NCI-H2081 treated with DMSO at 0.1 percent for 48 hours (cell line): ENCODE results near the gene KRT75.
"Not testable (repeated sequence)": the region's sequence is repeated elsewhere in the genome, so short reads cannot be mapped to it uniquely, and the experiment has no call there.

Source experiments
- DNase-seq: peaks from one replicate; lab custom pipeline; 2025; lab: John Stamatoyannopoulos, UW

The KRT75 gene

DNA sequence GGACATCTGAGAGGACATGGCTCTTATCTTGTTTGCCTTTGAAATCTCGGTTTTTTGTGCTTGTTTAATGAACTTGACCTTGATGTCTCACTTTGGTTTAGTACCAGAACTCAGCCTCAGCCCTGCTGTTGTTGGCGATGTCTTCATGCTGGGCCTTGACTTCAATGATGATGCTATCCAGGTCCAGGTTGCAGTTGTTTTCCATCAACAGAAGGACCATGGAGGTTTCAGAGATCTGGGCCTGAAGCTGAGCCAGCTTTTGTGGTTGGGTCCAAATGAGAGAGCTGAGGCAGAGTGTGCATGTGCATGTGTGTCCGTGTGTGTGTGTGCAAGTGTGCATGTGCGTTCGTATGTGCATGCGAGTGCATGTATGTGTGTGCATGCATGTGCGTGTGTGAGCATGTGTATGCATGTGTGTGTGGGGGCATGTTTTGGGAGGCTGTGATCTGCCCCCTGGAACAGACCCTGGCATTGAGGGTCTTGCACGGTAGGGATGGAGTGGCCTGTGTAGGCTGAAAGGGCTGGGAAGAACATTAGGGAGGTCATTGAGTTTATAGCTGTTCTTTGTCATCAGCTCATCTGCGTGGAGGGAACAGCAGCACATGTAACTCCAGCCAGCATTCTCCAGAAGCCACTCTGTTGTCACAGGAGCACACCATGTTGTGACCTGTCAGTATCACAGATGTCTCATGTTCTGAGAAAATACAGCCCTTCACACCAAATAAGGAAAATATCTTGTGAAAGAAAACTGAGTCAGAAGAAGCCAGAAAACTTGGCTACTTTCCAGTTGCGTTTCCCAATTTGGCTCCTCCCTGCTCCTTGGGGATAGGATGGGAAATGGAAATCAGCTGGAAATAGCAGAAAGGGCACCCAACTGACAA, 18.1 kb downstream of the KRT75 start:
- no peak for DNase-seq

DNA sequence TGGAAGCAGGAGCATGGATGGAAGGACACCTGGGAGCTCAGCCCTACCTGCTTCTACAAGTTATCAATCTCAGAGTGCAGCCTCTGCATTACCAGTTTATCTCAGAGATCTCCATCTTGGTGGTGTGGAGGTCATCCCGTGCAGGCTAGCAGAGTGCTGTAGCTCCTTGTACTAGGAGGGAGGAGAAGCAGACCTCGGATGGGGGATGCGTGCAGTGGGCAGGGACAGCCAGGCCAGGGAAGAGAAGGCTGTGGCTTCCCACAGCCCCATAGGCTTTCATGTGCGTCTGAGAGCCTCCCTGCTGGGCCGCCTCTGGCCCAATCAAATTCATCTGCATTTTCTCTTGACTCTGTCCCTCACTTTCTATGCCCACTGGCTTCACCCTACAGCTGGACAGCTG, 19.2 kb downstream of the KRT75 start:
- no peak for DNase-seq

DNA sequence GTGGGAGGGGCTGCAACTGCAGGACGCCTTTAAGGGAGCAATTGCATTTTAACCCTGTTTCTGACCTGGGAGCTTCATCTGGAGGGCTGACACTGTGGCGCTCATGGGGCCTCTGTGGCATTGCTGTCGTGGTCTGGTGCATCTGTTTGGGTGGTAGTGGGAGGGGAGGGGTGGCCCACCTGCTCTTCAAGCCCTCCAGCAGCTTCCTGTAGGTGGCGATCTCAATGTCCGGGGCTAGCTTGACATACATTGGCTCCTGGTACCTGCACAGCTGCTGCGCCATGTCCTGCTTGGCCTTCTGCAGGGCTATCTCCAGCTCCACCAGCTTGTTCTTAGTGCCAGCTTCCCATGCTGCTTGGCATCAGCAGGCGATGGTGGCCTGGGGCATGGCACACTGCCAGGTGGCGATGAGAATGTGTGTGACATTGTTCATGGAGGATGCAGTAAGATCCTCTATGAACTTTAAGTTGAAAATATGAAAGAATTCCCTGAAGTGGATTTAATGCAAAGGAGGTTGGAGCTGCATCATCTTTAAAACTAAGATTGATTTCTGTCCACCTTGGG, 20.3 kb downstream of the KRT75 start:
- no peak for DNase-seq

DNA sequence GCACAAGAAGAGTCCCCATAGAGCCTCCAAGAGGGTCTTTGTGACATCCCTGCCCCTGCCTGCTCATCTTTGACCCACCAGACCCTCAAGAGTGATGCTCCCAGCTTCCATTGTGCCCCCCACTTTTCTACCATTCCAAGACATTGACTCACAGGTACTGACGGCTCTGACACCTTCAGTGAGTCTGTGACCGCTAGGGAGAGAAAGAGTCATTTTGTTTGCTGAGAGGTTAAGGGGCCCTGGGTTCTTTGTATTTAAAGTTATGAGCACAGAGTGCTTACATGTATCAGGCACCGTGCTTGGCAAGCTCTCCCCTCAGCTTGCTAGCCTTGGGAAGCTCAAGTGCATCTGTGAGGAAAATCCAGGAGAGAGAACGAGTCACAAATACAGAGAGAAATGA, 21.0 kb downstream of the KRT75 start:
- DNase-seq: no peak

DNA sequence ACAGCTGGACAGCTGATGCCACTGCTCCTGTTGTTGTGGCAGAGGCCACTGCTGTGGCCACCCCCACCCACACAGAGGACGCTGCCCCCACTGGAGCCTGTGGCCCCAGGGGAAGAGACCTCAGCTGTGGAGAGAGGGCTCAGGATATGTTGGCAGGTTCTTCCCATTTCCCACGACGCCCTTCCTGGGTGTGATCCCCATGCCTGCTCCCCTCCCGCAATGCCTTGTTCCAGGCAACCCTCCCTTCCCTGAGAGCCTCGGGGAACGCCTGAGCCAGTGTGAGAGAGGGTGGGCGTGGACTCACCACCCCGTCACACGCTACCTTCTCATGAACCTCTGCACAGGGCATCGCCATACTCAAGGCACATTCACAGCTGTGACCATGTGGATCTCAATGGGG, 22.4 kb downstream of the KRT75 start:
- no peak for DNase-seq

DNA sequence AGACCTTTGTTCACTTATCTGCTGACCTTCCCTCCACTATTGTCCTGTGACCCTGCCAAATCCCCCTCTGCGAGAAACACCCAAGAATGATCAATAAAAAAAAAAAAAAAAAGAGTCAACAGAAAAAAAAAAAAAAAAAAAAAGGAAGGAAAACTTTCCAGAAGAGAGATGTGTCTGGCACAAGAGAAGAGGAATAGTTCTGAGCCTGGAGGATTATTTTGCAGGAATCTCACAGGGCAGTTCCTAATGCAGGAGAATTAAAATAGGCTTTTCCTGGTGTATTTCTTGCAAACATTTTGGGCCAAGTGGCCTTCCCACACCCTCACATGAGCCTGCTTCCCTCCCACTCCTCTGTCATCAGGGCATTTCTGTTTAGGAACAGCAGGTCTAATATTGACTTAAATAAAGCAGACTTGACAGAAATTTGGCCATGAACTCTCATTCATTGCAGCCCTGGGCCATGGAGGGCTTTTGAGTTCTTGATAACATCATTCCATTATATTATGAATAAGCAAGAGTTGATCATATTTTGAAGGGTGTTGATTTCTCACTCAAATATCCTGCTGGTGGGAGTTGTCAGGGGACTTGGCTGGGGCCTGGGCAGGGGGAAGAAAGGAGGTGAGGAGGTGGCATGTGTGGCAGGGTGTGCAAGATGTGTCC, 23.5 kb downstream of the KRT75 start:
- not testable (repeated sequence) for DNase-seq

DNA sequence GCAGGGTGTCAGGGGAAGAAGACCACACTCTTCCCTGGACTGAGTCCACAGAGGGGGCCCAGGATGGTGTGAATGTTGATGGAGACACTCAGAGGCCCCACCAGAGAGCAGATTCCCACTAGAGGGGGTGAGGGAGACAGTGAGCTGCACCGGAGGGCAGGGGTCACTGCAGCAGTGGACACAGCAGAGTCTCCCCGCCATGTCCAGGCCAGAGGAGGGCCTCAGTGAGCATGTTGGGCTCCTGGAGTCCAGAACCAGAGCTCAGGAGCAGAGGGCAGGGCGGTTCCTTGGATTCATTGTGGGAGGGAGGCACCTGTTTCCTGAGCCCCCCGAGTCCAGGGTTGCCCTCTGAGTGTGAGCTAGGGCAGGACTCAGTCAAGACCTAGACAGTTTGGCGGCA, 26.3 kb downstream of the KRT75 start:
- DNase-seq: no peak

DNA sequence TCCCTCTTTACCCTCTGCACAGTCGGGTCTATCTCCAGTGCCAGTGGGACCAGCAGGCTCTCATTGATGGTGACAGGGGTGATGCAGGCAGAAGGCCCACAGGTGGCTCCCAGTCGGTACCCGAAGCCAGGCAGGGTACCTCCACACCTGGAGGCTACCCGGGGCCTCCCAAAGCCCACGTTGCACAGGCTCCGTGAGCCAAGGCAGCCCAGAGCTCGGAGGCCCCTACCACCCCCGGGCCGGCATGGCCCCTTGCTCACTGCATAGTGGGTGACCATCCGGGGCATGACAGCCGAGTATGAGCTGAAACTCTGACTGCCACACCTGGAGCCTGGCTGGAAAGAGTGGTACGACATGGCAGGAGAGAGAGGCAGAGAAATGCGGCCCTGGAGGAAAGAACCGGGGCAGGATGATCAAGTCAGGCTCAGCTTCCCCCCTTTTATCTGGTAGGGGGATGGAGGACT, 28.2 kb downstream of the KRT75 start, which contains the start of gene KRT82:
Gene KRT82, minus strand, starts transcription at position 414 of the 464 bp plus-strand sequence. Its CDS starts 58 bp downstream, at position 356.
- DNase-seq: no peak

DNA sequence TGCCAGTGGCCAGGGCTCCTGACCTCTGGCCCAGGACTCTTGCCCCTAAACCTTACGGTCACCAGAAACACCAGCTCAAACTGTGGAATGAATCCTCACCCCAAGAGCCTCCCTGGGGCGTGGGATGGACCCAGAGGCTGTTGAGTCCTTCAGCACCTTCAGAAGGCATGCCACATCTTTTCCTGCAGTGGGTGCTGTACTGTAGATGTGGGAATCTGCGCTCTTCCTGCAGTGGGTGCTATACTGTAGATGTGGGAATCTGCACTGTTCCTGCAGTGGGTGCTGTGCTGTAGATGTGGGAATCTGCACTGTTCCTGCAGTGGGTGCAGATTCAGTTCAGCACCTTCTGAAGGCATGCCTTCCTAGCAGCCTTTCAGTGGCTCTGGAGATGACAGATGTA, 29.2 kb downstream of the KRT75 start:
- no peak for DNase-seq

DNA sequence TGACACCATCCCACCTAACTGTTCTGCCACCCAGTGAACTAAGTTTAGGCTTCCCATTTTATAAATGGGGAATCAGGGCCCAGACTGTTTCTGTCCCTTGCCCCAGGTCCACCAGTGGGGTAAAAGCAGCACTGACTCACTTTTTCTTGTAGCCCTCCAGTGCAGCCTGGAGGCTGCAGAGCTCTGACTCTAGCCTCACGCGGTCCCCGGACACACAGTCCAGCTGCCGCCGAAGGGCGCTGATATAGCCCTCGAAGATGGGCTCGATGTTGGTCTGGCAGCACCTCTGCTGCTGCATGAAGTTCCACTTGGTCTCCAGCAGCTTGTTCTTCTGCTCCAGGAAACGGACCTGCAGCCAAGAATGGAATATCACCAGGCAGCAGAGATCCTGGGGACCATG, 30.6 kb downstream of the KRT75 start:
- no peak for DNase-seq

DNA sequence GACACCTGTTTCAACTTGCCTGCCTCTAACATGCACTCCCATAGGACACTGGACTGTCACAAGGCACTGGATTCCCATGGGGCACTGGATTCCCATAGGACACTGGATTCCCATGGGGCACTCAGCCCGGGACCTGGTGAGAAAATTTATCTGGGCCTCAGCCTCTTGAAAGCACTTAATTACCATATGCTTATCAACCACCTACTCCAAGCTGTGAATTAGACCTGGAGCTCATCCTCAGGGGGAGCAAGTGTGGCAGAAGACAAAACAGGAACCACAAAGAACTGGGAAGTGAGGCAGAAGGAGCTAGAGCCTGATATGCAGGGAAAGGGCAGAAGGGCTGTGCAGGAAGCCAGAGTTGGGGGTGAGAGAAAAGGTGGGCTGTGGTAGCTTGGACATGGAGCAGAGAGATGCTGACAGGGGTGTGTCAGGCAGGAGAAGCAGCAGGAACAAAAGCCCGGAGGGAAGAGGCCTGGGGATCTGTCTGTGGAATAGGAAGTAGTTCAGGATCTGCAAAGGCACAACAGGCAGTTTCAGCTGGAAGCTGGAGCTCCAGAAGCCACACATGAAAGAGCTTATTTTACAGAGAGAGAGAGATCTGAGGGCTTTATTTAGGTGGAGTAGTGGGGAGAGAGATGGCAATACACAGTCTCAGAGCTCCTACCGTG, 31.2 kb downstream of the KRT75 start:
- no peak for DNase-seq

DNA sequence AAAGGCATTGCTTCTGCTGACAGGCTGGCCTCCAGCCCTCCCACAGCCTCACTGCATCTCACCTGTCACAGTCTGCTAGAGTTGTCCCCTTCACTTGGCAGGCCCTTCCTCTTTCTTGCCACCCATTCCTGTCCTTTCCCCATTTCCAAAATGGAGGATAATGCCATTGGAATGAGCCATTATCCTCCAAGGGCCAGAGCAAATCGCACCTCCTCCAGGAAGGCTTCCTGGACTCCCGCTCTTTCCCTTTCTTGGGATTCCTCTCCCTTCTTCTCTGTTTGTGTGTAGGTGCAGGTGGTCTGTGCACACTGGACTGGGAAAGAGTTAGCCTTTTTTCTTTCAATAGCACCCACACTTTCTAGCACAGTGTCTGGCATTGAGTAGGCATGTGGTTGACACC, 31.8 kb downstream of the KRT75 start:
- DNase-seq: no peak

DNA sequence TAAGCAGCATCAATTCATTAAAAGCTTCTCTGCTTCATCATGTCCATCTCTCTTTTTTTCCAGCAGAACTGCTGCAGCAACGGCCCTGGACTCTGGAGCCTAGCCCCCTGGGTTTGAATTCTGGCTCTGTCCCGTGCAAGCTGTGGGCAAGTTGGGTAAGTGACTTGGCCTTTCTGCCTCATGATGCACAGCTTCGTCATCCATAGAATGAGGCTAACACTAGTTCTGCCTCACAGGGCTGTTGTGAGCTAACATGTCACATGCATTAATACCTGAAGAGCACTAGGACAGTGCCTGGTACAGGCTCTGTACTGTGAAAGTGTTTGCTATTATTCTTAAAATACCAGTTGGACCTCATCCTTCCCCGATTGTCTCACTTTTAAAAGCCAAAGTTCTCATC, 32.2 kb downstream of the KRT75 start:
- DNase-seq: no peak

DNA sequence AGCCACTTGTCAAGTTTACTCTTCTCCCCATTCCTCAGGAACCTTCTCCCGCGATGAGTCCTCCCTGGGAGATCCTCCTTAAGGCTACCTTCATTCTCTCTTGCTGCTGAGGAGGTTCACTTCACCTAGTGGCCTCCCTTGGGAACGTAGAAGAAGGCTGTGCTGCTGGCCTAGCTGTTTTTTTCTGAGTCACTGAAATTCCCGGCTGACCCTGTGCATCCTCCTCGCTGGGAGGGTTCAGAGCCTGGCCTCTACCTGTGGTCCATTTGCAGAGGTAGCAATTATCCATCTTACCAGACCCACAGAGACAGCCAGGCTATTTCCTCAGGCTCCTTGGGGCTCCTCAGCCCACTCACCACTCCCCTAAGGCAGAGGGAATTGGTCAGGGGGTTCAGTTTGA, 32.6 kb downstream of the KRT75 start:
- no peak for DNase-seq

DNA sequence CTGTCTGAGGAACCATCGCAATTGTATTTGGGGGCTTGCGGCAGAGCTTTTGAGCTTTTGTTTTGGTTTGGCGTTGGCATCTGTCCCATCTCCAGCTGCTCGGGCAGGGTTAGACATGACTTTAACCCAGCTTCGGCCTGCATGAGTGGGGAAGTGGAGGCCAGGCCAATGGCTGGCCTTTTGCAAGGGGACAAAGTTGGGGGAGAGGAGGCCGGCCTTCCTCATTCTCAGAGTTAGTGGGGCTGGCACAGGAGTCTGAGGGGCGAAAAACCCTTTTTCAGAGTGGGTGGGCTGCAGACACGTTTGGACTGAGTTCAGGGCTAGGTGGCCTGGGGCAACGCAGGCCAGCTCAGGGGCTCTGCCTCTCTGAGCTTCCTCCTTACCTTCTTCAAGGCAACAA, 33.3 kb downstream of the KRT75 start:
- DNase-seq: no peak

DNA sequence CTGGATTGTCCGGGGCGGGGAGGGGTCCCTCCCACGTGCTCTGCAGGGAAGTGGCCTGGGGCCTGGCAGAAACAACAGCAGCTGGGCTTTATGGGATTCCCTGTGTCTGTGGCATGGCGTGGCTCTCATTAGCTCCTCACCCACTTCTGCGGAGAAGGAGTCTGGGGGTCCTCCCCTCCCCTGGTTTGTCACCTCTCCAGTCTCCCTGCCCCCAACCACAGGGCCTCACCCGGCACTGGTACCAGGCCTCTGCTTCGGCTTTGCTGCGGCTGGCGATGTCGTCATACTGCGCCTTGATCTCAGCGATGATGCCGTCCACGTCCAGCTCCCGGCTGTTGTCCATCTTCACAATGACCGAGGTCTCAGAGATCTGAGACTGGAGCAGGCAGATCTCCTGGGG, 34.4 kb downstream of the KRT75 start:
- DNase-seq: no peak

DNA sequence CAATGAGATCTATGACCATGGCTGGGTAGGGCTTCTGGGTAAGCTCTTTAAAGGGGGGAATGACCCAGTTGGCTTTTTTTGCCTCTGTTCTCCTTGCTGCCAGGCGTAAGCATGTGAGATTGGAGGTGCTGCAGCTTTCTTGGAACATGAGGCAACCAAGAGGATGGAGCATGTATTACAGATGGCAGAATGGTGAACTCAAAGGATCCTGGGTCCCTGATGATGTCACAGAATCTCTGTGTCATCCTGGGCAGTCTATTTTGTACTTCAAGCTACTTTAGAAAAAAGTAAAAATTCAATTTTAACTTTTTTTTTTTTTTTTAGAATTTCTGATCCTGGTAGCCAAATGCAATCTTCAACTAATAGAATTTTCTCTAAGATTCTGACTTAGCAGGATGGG, 36.0 kb downstream of the KRT75 start:
- no peak for DNase-seq

DNA sequence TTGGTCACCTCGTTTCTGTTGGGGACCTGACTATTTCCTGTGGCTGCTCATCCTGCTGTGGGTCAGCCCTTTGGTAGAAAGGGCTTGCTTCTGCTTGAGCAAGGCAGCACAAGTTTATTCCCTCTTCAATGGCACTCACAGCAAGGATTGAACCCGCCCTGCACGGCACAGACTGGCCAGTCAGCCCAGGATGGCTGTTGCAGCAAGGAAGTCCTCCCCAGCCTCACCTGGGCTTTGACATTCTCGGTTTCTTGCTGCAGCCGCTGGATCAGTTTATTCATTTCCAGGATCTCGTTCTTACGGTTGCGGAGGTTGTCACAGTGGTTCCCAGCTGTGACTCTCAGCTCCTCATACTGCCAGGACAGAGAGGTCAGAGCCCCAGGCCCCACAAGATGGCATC, 37.5 kb downstream of the KRT75 start:
- no peak for DNase-seq

DNA sequence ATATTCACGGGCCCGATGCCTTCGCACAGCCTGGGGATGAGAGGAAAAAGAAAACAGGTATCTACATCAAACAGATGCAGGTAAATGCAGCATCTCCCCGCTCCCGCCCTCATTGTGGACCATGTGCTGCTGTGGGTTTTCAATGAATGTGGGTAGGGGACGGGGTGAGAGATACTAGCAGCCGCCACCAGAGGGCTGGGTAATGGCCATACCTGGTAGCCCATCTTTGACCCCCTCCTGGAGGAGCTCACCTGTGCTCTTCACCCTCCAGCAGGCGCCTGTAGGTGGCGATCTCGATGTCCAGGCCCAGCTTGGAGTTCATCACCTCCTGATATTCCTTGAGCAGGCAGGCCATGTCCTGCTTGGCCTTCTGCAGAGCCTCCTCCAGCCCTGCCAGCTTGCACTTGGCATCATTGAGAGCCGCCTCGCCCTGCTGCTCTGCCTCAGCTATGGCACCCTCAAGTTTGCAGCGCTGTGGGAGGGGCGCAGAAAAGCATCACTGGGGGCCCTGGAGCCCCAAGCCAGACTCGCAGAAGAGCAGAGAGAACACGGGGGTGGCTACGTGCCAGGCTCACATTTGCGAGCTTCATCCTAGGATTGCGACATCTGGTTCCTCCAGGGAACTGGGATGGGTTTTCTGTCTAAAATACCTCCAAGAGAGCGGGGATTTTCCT, 38.3 kb downstream of the KRT75 start:
- no peak for DNase-seq

DNA sequence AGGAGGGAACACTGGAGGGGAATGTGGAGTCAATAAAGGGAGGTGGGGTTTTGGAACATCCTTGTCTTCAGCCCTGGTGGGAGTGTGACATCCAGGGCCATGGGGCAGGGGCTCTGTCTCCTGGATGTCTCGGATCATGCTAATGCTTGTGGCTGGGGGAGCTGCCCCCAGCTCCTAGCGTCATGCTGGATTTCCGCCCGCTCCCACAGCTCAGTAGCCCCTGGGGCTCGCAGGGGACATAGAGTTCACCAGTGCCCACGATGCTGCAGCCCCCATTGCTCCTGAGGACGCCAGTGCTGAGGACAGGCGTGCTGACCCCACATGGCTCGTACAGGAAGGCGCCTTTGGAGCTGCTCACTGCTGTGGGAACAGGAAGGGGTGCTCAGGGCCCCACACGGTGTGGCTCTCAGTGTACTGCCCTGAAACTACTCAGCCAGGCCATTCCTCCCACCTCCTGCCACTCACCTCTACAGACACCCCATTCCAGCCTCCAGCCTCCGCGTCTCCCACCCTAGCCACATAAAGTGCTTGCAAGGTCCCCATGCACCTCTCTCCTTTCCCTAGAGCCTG, 39.2 kb downstream of the KRT75 start:
- no peak for DNase-seq

DNA sequence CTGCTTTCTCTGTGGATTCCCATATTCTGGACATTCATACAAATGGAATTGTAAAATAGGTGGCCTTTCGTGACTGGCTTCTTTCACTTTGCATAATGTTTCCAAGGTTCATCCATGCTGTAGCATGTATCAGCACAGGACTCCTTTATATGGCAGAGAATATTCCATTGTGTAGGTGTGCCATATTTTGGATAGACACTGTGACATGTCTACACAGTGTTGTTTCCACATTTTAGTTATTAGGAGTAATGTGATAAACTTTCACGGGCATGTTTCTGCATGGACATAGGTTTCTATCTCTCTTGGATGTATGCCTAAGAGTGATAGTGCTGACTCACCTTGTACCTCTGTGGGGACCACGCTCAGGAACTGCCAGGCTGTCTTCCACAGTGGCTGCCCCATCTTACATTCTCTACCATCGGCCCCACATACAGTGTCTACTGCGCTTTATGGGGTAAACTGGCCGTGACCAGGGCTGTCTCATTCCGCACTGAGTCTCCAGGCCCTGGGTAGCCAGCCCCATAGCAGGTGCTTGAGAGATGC, 41.6 kb downstream of the KRT75 start:
- no peak for DNase-seq
